Ascending aorta (tissue), 2 donors: ENCODE data around the gene MAP4K1. TPM values are rescaled to one million over a fixed set of nuclear protein-coding genes. Genes with fewer than 3 reads are reported as not detected.

Experiments
- DNase-seq, 2 donors: peaks; one replicate each; pipeline ENCODE4 v3.0.0-alpha.2; 2019; ENCODE audit warnings: low spot score in 2 of 2
- H3K27ac ChIP-seq, 2 donors: fragments of 200-600 bp; sonication (generic); one replicate each; pipeline ENCODE4 v1.5.1; 2016 to 2017; ENCODE audit warnings: mild to moderate bottlenecking in 1 of 2
- H3K27me3 ChIP-seq: fragments of 200-600 bp; sonication (generic); one replicate; pipeline ENCODE4 v1.5.1; 2017
- H3K36me3 ChIP-seq, 2 donors: fragments of 200-600 bp; sonication (generic); one replicate each; pipeline ENCODE4 v1.5.1; 2016
- H3K4me1 ChIP-seq, 2 donors: fragments of 200-600 bp; sonication (generic); one replicate each; pipeline ENCODE4 v1.5.1; 2016 to 2017; ENCODE audit warnings: mild to moderate bottlenecking in 1 of 2
- H3K4me3 ChIP-seq, 2 donors: fragments of 200-600 bp; sonication (generic); one replicate each; pipeline ENCODE4 v1.5.1; 2016 to 2017; ENCODE audit warnings: mild to moderate bottlenecking in 1 of 2
- H3K9me3 ChIP-seq, 2 donors: fragments of 200-600 bp; sonication (generic); one replicate each; pipeline ENCODE4 v1.5.1; 2016
- CTCF ChIP-seq, 3 experiments: fragments of 200-600 bp in 2 of 3; fragments of 450-650 bp in 1 of 3; sonication (generic) in 2 of 3; IDR thresholded peaks; one replicate each; pipeline ENCODE4 v1.5.1; 2016 to 2019; ENCODE audit warnings: antibody characterized with exemption in 3 of 3, mild to moderate bottlenecking in 1 of 3, moderate library complexity in 1 of 3
- intact Hi-C: fragments of 100-400 bp; cut with DNase I; formaldehyde crosslinking; loops from one replicate; pipeline ENCODE4 v1.15.1; 2023
- total RNA-seq: library from RNA; depleted of rRNA; stranded (reverse); fragments of >200 nt; gene quantifications from one replicate; pipeline ENCODE4 v1.1.0, GENCODE V29; 2016

MAP4K1 gene
- total RNA-seq, 1 donor from 2014 or later, result 15.1 TPM

GRCh38 chr19:38596057-38596981 lies 21.4 kb downstream of the MAP4K1 start:
- Histone ChIP-seq H3K4me3 (peak overlapping the region in 1 of 2 donors; percentile 36), H3K27me3 (no peaks in the 10 kb centered on the region), H3K9me3 (no peaks in the 10 kb centered on the region), H3K4me1 (no peaks in the 10 kb centered on the region), H3K36me3 (no peaks in the 10 kb centered on the region), H3K27ac (no peak overlapping the region)
- DNase-seq, result no peak
- intact Hi-C loops, result no loop called here
- no peak for TF ChIP-seq CTCF (IDR thresholded peaks at IDR 0.05)

- intact Hi-C loops, result no loop called here
- H3K36me3 ChIP-seq, result no peaks in the 10 kb centered on the region
- H3K4me3 ChIP-seq, result no peak overlapping the region
- no peak for DNase-seq
- H3K4me1 ChIP-seq, result no peaks in the 10 kb centered on the region
- no peak overlapping the region for H3K27ac ChIP-seq
- H3K9me3 ChIP-seq, result no peaks in the 10 kb centered on the region
- no peak for TF ChIP-seq CTCF (IDR thresholded peaks at IDR 0.05)
- no peaks in the 10 kb centered on the region for H3K27me3 ChIP-seq
These were observed 24.8 kb downstream of the MAP4K1 start for GRCh38 chr19:38592940-38593339.

- Histone ChIP-seq H3K4me3 (no peak overlapping the region), H3K9me3 (no peaks in the 10 kb centered on the region), H3K27me3 (no peaks in the 10 kb centered on the region), H3K27ac (no peak overlapping the region), H3K4me1 (no peaks in the 10 kb centered on the region), H3K36me3 (no peaks in the 10 kb centered on the region)
- TF ChIP-seq CTCF (IDR thresholded peaks at IDR 0.05), result no peak
- no peak for DNase-seq
- intact Hi-C loops, result no loop called here
These were observed 29.7 kb downstream of the MAP4K1 start for GRCh38 chr19:38588041-38588440.

GRCh38 chr19:38587562-38587961 lies 30.2 kb downstream of the MAP4K1 start:
- Histone ChIP-seq H3K36me3 (no peaks in the 10 kb centered on the region), H3K27me3 (no peaks in the 10 kb centered on the region), H3K4me3 (no peak overlapping the region), H3K9me3 (no peaks in the 10 kb centered on the region), H3K4me1 (no peaks in the 10 kb centered on the region), H3K27ac (no peak overlapping the region)
- no peak for DNase-seq
- TF ChIP-seq CTCF (IDR thresholded peaks at IDR 0.05), result no peak
- intact Hi-C loops, result no loop called here

- no peaks in the 10 kb centered on the region for H3K36me3 ChIP-seq
- H3K27me3 ChIP-seq, result no peaks in the 10 kb centered on the region
- H3K4me1 ChIP-seq, result no peaks in the 10 kb centered on the region
- no peak for DNase-seq
- H3K9me3 ChIP-seq, result no peaks in the 10 kb centered on the region
- intact Hi-C loops, result no loop called here
- H3K4me3 ChIP-seq, result no peak overlapping the region
- H3K27ac ChIP-seq, result no peak overlapping the region
- no peak for TF ChIP-seq CTCF (IDR thresholded peaks at IDR 0.05)
These were observed 33.8 kb downstream of the MAP4K1 start for GRCh38 chr19:38583985-38584305.
